Measurements from ENCODE around the gene FGF19. TPM values are rescaled to one million over a fixed set of nuclear protein-coding genes. Genes with fewer than 3 reads are reported as not detected.

The FGF19 gene
- polyA plus RNA-seq, 1 donor from 2014 or later: 4.6 TPM

GRCh38 chr11:69726481-69726880, 22.7 kb upstream of the FGF19 start:
- H3K27ac ChIP-seq (ENCODE audit: low read length): no peak overlapping the region
- TF ChIP-seq REST (IDR thresholded peaks at IDR 0.05; ENCODE audit: borderline replicate concordance) (no peak), RAD21 (conservative IDR thresholded peaks at IDR 0.05) (no peak), EZH2 (IDR thresholded peaks at IDR 0.05; ENCODE audit: borderline replicate concordance, insufficient read depth, low read length, poor library complexity, severe bottlenecking) (no peak)
- no peaks in the 10 kb centered on the region for H3K36me3 ChIP-seq (ENCODE audit: insufficient read depth, low read length)
- no peaks in the 10 kb centered on the region for H3K9me3 ChIP-seq (ENCODE audit: low read length)
- H2AFZ ChIP-seq (ENCODE audit: low read depth, low read length): no peak overlapping the region
- H3F3A ChIP-seq (ENCODE audit: insufficient read depth, low read length, poor library complexity, severe bottlenecking): no peaks in the 10 kb centered on the region
- no peak overlapping the region for H3K9ac ChIP-seq (ENCODE audit: low read length)
- no peaks in the 10 kb centered on the region for H3K27me3 ChIP-seq (ENCODE audit: insufficient read depth, low read depth, low read length)
- H3K79me2 ChIP-seq (replicated peaks; ENCODE audit: insufficient read depth, low read length): no peaks in the 10 kb centered on the region
- H3K9me2 ChIP-seq (ENCODE audit: insufficient read depth, low read length): no peaks in the 10 kb centered on the region
- no peaks in the 10 kb centered on the region for H4K20me1 ChIP-seq (ENCODE audit: insufficient read depth)
- H3K4me2 ChIP-seq (ENCODE audit: low read length): no peak overlapping the region
- no peak overlapping the region for H3K4me3 ChIP-seq (ENCODE audit: low read length)

GRCh38 chr11:69726019-69726418, 22.2 kb upstream of the FGF19 start:
- H3K27me3 ChIP-seq (ENCODE audit: insufficient read depth, low read depth, low read length): no peaks in the 10 kb centered on the region
- TF ChIP-seq SMC3 (conservative IDR thresholded peaks at IDR 0.05; ENCODE audit: poor library complexity): no peak
- TF ChIP-seq EZH2 (IDR thresholded peaks at IDR 0.05; ENCODE audit: borderline replicate concordance, insufficient read depth, low read length, poor library complexity, severe bottlenecking): no peak
- TF ChIP-seq TAF1 (IDR thresholded peaks at IDR 0.05; ENCODE audit: low read depth): no peak
- TF ChIP-seq REST (IDR thresholded peaks at IDR 0.05; ENCODE audit: borderline replicate concordance): no peak
- TF ChIP-seq MXI1 (conservative IDR thresholded peaks at IDR 0.05; ENCODE audit: poor library complexity, severe bottlenecking): no peak
- no peak for TF ChIP-seq RAD21 (conservative IDR thresholded peaks at IDR 0.05)
- TF ChIP-seq CTCF (IDR thresholded peaks at IDR 0.05; ENCODE audit: poor library complexity, severe bottlenecking): no peak
- TF ChIP-seq POLR2AphosphoS5 (IDR thresholded peaks at IDR 0.05): no peak
- no peak for TF ChIP-seq EP300 (conservative IDR thresholded peaks at IDR 0.05; ENCODE audit: poor library complexity, severe bottlenecking)
- H3K27ac ChIP-seq (ENCODE audit: low read length): no peak overlapping the region
- H3K79me2 ChIP-seq (replicated peaks; ENCODE audit: insufficient read depth, low read length): no peaks in the 10 kb centered on the region
- no peak overlapping the region for H3K4me2 ChIP-seq (ENCODE audit: low read length)
- no peaks in the 10 kb centered on the region for H3F3A ChIP-seq (ENCODE audit: insufficient read depth, low read length, poor library complexity, severe bottlenecking)
- H3K36me3 ChIP-seq (ENCODE audit: insufficient read depth, low read length): no peaks in the 10 kb centered on the region
- no peak overlapping the region for H3K4me3 ChIP-seq (ENCODE audit: low read length)
- no peaks in the 10 kb centered on the region for H4K20me1 ChIP-seq (ENCODE audit: insufficient read depth)
- no peak overlapping the region for H2AFZ ChIP-seq (ENCODE audit: low read depth, low read length)
- no peak overlapping the region for H3K9ac ChIP-seq (ENCODE audit: low read length)
- no peaks in the 10 kb centered on the region for H3K9me2 ChIP-seq (ENCODE audit: insufficient read depth, low read length)
- no peaks in the 10 kb centered on the region for H3K9me3 ChIP-seq (ENCODE audit: low read length)
